Tongue (tissue), 2 donors: ENCODE data around the gene ATRNL1. TPM values are rescaled to one million over a fixed set of nuclear protein-coding genes. Genes with fewer than 3 reads are reported as not detected.

ENCODE experiments used
- DNase-seq: peaks from one replicate; pipeline ENCODE4 v3.0.0-alpha.2; 2015
- total RNA-seq: library from RNA; depleted of rRNA; stranded (reverse); fragments of >200 nt; gene quantifications from one replicate; pipeline ENCODE4 v1.2.3, GENCODE V29; 2014

Gene ATRNL1
- 11.7 TPM for total RNA-seq

GRCh38 chr10:115093286-115093775 is at the start of gene ATRNL1:
TSS of gene ATRNL1 (plus strand) at chr10:115093365. CDS start at chr10:115093751, 386 bp downstream.
- DNase-seq = peak; percentile 67

GRCh38 chr10:115043719-115044118 is 49.4 kb upstream of the ATRNL1 start:
- no peak for DNase-seq

GRCh38 chr10:115044891-115045290 is 48.3 kb upstream of the ATRNL1 start:
- DNase-seq = no peak

GRCh38 chr10:115045499-115045898 is 47.7 kb upstream of the ATRNL1 start:
- DNase-seq = no peak

GRCh38 chr10:115046686-115047236 is 46.4 kb upstream of the ATRNL1 start:
- no peak for DNase-seq

- no peak for DNase-seq
Measured at GRCh38 chr10:115047705-115048104, 45.5 kb upstream of the ATRNL1 start.

GRCh38 chr10:115049318-115049717 is 43.8 kb upstream of the ATRNL1 start:
- DNase-seq = no peak

- DNase-seq = no peak
Measured at GRCh38 chr10:115049960-115050359, 43.2 kb upstream of the ATRNL1 start.

- DNase-seq = no peak
Measured at GRCh38 chr10:115050375-115051010, 42.7 kb upstream of the ATRNL1 start.

- DNase-seq = no peak
Measured at GRCh38 chr10:115051216-115051615, 41.9 kb upstream of the ATRNL1 start.

- DNase-seq = no peak
Measured at GRCh38 chr10:115052226-115052625, 40.9 kb upstream of the ATRNL1 start.

GRCh38 chr10:115052728-115053127 is 40.4 kb upstream of the ATRNL1 start:
- no peak for DNase-seq

GRCh38 chr10:115056186-115056585 is 37.0 kb upstream of the ATRNL1 start:
- DNase-seq = no peak

- DNase-seq = no peak
Measured at GRCh38 chr10:115059301-115059898, 33.8 kb upstream of the ATRNL1 start.

GRCh38 chr10:115063701-115064658 is 29.2 kb upstream of the ATRNL1 start:
- DNase-seq = peak; percentile 9

GRCh38 chr10:115065801-115066200 is 27.4 kb upstream of the ATRNL1 start:
- DNase-seq = no peak

- DNase-seq = no peak
Measured at GRCh38 chr10:115066528-115066927, 26.6 kb upstream of the ATRNL1 start.

GRCh38 chr10:115073796-115074195 is 19.4 kb upstream of the ATRNL1 start:
- no peak for DNase-seq

- no peak for DNase-seq
Measured at GRCh38 chr10:115082506-115082905, 10.7 kb upstream of the ATRNL1 start.

- DNase-seq = no peak
Measured at GRCh38 chr10:115084277-115084850, 8.8 kb upstream of the ATRNL1 start.

- no peak for DNase-seq
Measured at GRCh38 chr10:115091161-115091560, 2.0 kb upstream of the ATRNL1 start.

- DNase-seq = no peak
Measured at GRCh38 chr10:115092258-115092554, 959 bp upstream of the ATRNL1 start.
